Right lobe of liver (tissue), 6 donors: ENCODE results near the gene CDH4. TPM values are rescaled to one million over a fixed set of nuclear protein-coding genes. Genes with fewer than 3 reads are reported as not detected.

Experiments
- ATAC-seq, 4 donors: fragments of 200-7000 bp; cut with Tn5 transposase; one replicate each; pipeline ENCODE4 v1.9.1; 2020; ENCODE audit warnings: mild to moderate bottlenecking in 4 of 4, moderate library complexity in 4 of 4
- DNase-seq, 3 donors: peaks; one replicate each; pipeline ENCODE4 v3.0.0-alpha.2; 2020
- H3K27ac ChIP-seq, 3 donors: fragments of 200-600 bp; one replicate each; pipeline ENCODE4 v1.8.0; 2022
- H3K27me3 ChIP-seq, 2 donors: fragments of 200-600 bp; one replicate each; pipeline ENCODE4 v1.8.0; 2022
- H3K36me3 ChIP-seq, 4 donors: fragments of 200-600 bp; sonication (generic) in 1 of 4; one replicate each; pipeline versions ENCODE4 v1.5.1 to v1.8.0; 2017 to 2022; ENCODE audit warnings: control low read depth in 1 of 4
- H3K4me1 ChIP-seq, 4 donors: fragments of 200-600 bp; sonication (generic) in 1 of 4; one replicate each; pipeline versions ENCODE4 v1.5.1 to v1.8.0; 2017 to 2022; ENCODE audit warnings: control low read depth in 1 of 4
- H3K4me3 ChIP-seq, 3 donors: fragments of 200-600 bp; one replicate each; pipeline ENCODE4 v1.8.0; 2022
- H3K9me3 ChIP-seq, 4 donors: fragments of 200-600 bp; sonication (generic) in 1 of 4; one replicate each; pipeline versions ENCODE4 v1.5.1 to v1.8.0; 2017 to 2022; ENCODE audit warnings: control low read depth in 1 of 4
- POLR2A ChIP-seq: fragments of 450-650 bp; IDR thresholded peaks from one replicate; pipeline ENCODE4 v1.6.1; 2017; ENCODE audit warnings: antibody characterized with exemption, mild to moderate bottlenecking
- WGBS: methylation state at CpG from one replicate; pipeline ENCODE4 v1.1.6; 2018; ENCODE audit warnings: low coverage, low lambda C conversion rate; ENCODE audit not compliant: insufficient coverage; ENCODE audit errors: missing lambda C conversion rate; 5-methylcytosine and 5-hydroxymethylcytosine counted together
- intact Hi-C, 2 donors: fragments of 100-400 bp; cut with DNase I; formaldehyde crosslinking; loops; one replicate each; pipeline versions ENCODE4 v1.11.2 to v1.14.1; 2022
- total RNA-seq, 6 experiments: library from RNA; depleted of rRNA in 2 of 6; stranded (reverse); fragments of >200 nt in 2 of 6; fragmentation: NEBNext Ultra II Directional in 3 of 6; extraction: Animal tissue kit (Norgen Biotek cat#: 25700) in 3 of 6; gene quantifications; one replicate each; pipeline versions ENCODE4 v1.1.0 to v1.2.4, GENCODE V29; 2016 to 2023
- TF ChIP-seq, protein P1 (sequence below), 4 donors: fragments of 200-600 bp in 3 of 4; fragments of 450-650 bp in 1 of 4; IDR thresholded peaks; one replicate each; pipeline versions ENCODE4 v1.5.1 to v1.8.0; 2016 to 2022; ENCODE audit warnings: antibody characterized with exemption in 4 of 4, mild to moderate bottlenecking in 2 of 4
- donor health status: DM: no; HTN: yes; CAD: no.
- donor health status: DM: no; HTN: no; CAD: no.
- donor health status: DM: no; HTN: no; CAD: no.
- donor health status: DM: no; HTN: yes; CAD: no.
- donor health status: DM: no; HTN: yes; CAD: no.

CDH4 gene
- total RNA-seq, 6 experiments from 2014 or later: 0.02 to 0.14 (median 0.09) TPM; not detected in 3

DNA sequence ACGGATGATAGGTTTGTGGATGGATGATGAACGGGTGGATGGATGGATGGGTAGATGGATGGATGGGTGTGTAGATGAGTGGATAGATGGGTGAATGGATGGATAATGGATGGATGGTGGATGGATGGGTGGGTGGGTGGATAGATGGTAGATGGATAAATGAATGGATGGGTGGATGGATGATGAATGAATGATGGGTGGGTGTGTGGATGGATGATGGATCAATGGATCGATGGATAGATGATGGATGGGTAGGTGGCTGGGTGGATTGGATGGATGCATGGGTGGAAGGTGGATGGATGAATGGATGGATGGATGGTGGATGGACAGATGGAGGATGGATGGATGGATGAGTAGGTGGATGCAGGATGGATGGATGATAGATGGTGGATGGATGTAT is 419.5 kb downstream of the CDH4 start:
- ATAC-seq (no peak), DNase-seq (no peak)
- no peaks in the 10 kb centered on the region for H3K9me3 ChIP-seq
- H3K27me3 ChIP-seq: no peaks in the 10 kb centered on the region
- 73% methylated on average over 3 of the region's 3 CpGs for WGBS
- H3K4me3 ChIP-seq: no peak overlapping the region
- H3K27ac ChIP-seq: no peak overlapping the region
- no peak for TF ChIP-seq POLR2A
- TF ChIP-seq, protein P1, sequence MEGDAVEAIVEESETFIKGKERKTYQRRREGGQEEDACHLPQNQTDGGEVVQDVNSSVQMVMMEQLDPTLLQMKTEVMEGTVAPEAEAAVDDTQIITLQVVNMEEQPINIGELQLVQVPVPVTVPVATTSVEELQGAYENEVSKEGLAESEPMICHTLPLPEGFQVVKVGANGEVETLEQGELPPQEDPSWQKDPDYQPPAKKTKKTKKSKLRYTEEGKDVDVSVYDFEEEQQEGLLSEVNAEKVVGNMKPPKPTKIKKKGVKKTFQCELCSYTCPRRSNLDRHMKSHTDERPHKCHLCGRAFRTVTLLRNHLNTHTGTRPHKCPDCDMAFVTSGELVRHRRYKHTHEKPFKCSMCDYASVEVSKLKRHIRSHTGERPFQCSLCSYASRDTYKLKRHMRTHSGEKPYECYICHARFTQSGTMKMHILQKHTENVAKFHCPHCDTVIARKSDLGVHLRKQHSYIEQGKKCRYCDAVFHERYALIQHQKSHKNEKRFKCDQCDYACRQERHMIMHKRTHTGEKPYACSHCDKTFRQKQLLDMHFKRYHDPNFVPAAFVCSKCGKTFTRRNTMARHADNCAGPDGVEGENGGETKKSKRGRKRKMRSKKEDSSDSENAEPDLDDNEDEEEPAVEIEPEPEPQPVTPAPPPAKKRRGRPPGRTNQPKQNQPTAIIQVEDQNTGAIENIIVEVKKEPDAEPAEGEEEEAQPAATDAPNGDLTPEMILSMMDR (IDR thresholded peaks at IDR 0.05): no peak
- no peaks in the 10 kb centered on the region for H3K36me3 ChIP-seq
- intact Hi-C loops: no loop called here
- no peaks in the 10 kb centered on the region for H3K4me1 ChIP-seq

DNA sequence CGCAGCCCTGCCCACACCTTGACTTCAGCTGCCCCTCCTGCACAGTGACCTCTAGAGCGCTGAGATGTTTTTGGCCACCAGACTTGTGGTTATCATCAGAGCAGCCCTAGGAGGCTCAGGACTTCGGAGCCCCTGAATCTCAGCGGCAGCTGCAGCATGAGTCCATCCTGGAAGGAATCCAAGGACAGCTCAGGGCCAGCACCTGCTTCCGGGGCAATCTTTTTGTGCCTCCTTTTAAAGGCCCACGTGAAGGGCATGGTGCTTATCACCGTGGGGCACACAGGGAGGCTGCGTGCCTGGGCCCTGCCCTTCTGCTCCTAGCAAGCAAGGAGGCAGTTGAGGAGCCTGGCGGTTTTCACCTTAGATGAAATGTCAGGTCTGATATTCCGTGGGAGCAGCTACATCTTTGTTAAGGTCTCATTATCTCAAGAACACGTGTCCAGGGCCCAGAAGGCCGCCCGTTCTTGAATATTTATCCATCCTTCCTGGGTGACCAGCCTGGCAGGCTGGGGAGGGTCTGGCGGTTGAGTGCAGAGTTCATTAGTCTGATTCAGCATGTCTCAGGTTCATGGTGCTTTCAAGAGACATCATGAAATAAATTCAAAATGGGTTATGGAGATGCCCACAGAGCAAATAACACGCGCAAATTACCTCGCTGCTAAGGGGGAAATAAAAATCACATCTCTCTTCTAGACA is 421.2 kb downstream of the CDH4 start:
- Histone ChIP-seq H3K36me3 (no peaks in the 10 kb centered on the region), H3K9me3 (no peaks in the 10 kb centered on the region), H3K27me3 (no peaks in the 10 kb centered on the region), H3K4me1 (no peaks in the 10 kb centered on the region), H3K4me3 (no peak overlapping the region), H3K27ac (no peak overlapping the region)
- ATAC-seq (no peak), DNase-seq (no peak)
- intact Hi-C loops: no loop called here
- 60% methylated on average over 12 of the region's 17 CpGs for WGBS
- no peak for TF ChIP-seq POLR2A
- TF ChIP-seq, protein P1 (IDR thresholded peaks at IDR 0.05): no peak

DNA sequence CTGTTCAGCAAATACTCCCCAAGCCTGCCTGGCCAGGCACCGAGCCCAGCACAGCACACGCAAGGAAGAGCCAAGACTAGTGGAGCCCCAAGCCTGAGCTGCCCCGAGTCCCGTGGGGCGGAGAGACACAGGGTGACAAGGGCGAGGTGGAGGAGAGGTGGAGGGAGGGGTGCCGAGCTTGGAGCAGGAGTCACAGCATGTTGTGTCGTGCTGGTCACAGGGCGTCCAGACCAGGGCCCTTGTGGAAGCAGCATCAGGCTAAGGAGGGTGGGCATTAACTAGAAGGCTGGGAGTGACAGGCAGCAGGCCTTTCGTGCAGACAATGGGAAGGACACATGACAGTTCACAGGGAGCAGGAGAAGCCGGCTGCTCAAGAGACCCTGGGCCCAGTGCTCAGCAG is 422.1 kb downstream of the CDH4 start:
- Histone ChIP-seq H3K27ac (no peak overlapping the region), H3K27me3 (no peaks in the 10 kb centered on the region), H3K9me3 (no peaks in the 10 kb centered on the region), H3K4me3 (no peak overlapping the region), H3K4me1 (no peaks in the 10 kb centered on the region), H3K36me3 (no peaks in the 10 kb centered on the region)
- TF ChIP-seq POLR2A: no peak
- TF ChIP-seq, protein P1 (IDR thresholded peaks at IDR 0.05): no peak
- intact Hi-C loops: no loop called here
- DNase-seq (no peak), ATAC-seq (no peak)
- WGBS: 64% methylated on average over 7 of the region's 11 CpGs

DNA sequence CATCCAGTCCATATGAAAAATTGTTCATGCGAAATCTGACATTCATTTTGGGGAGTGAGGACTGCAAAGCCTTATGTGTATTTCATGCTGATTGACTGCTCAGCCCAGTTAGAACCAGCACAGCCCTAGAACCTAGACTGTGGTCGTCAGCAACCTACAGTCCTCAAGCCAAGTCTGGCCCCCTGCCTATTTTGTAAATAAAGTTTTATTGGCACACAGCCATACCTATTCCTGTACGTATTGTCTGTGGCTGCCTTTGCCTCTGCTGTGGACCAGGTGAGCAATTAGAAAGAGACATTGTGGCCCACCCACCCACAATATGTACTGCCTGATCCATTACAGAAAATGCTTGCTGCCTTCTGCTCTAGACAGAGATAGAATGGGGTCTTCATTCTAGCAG is 422.6 kb downstream of the CDH4 start:
- TF ChIP-seq, protein P1 (IDR thresholded peaks at IDR 0.05): no peak
- no peak for TF ChIP-seq POLR2A
- WGBS: 45% methylated on average over 3 of the region's 3 CpGs
- no peaks in the 10 kb centered on the region for H3K27me3 ChIP-seq
- no peaks in the 10 kb centered on the region for H3K36me3 ChIP-seq
- no peaks in the 10 kb centered on the region for H3K9me3 ChIP-seq
- H3K4me1 ChIP-seq: no peaks in the 10 kb centered on the region
- H3K27ac ChIP-seq: no peak overlapping the region
- no peak for ATAC-seq
- no peak overlapping the region for H3K4me3 ChIP-seq
- DNase-seq: no peak
- intact Hi-C loops: no loop called here
